ENCODE results near the gene OR1N1.
"Not testable (repeated sequence)": the region's sequence is repeated elsewhere in the genome, so short reads cannot be mapped to it uniquely, and the experiment has no call there.

The OR1N1 gene

DNA sequence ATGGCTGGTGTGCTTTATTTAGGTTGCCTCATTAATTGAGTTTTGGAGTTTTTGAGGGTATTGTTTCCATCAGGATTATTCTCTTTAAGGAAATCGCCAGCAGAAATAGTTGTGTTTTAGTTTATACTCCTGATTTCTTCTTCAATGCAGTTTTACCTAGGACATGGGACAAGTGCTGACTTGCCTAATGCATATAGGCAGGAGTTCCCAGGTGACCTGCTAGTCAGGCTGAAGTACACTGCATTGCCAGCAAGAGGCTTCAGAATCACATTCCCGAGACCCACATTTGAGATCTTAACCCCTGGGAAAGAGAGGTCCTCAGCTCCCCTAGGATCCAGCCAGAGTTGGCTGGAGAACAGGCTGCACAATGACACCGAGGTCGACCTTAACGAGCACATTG is 24.3 kb upstream of the OR1N1 start:
- in situ Hi-C loops (cut with MboI; ENCODE audit: low pct_unique_long_range_greater_than_20kb, low sequenced_read_pairs, unreplicated experiment) = no loop called here
- no peak for DNase-seq (ENCODE audit: low spot score)
- TF ChIP-seq, protein P1, sequence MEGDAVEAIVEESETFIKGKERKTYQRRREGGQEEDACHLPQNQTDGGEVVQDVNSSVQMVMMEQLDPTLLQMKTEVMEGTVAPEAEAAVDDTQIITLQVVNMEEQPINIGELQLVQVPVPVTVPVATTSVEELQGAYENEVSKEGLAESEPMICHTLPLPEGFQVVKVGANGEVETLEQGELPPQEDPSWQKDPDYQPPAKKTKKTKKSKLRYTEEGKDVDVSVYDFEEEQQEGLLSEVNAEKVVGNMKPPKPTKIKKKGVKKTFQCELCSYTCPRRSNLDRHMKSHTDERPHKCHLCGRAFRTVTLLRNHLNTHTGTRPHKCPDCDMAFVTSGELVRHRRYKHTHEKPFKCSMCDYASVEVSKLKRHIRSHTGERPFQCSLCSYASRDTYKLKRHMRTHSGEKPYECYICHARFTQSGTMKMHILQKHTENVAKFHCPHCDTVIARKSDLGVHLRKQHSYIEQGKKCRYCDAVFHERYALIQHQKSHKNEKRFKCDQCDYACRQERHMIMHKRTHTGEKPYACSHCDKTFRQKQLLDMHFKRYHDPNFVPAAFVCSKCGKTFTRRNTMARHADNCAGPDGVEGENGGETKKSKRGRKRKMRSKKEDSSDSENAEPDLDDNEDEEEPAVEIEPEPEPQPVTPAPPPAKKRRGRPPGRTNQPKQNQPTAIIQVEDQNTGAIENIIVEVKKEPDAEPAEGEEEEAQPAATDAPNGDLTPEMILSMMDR (IDR thresholded peaks at IDR 0.05; ENCODE audit: extremely low read depth, insufficient read depth, missing control alignments) = no peak

DNA sequence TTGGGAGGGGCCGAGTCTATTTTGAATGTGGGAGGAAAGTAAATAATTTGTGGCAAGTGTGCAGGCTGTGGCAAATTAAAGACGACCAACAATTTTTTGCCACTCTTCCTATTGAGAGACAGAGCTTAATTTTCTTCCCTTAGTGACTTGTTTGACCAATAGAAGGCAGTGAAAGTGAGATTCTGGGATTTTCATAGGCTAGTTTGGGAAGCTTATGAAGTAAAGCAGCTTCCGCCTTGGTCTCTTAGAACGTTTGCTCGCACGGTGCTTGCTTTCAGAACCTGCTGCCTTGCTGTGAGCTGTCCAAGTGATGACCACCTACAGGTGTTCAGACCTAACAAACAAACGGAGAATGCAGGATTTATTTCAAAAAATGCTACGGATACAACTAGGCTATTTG is 19.1 kb upstream of the OR1N1 start:
- DNase-seq (ENCODE audit: low spot score) = no peak
- TF ChIP-seq, protein P1 (IDR thresholded peaks at IDR 0.05; ENCODE audit: extremely low read depth, insufficient read depth, missing control alignments) = no peak
- in situ Hi-C loops (cut with MboI; ENCODE audit: low pct_unique_long_range_greater_than_20kb, low sequenced_read_pairs, unreplicated experiment) = no loop called here

DNA sequence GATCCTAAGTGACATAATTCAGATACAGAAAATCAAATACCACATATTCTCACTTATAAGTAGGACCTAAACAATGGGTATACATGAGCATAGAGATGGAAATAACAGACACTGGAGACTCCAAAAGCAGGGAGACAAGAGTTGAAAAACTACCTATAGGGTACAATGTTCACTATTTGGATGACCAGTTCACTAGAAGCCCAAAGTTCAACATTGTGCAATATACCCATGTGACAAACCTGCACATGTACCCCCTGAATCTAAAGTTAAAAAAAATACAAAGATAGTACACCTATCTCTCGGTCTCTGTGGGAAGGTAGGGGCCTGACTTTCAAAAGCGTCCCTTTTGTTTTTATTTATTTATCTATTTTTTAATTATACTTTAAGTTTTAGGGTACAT is 11.7 kb upstream of the OR1N1 start:
- TF ChIP-seq, protein P1 (IDR thresholded peaks at IDR 0.05; ENCODE audit: extremely low read depth, insufficient read depth, missing control alignments) = no peak
- in situ Hi-C loops (cut with MboI; ENCODE audit: low pct_unique_long_range_greater_than_20kb, low sequenced_read_pairs, unreplicated experiment) = no loop called here

DNA sequence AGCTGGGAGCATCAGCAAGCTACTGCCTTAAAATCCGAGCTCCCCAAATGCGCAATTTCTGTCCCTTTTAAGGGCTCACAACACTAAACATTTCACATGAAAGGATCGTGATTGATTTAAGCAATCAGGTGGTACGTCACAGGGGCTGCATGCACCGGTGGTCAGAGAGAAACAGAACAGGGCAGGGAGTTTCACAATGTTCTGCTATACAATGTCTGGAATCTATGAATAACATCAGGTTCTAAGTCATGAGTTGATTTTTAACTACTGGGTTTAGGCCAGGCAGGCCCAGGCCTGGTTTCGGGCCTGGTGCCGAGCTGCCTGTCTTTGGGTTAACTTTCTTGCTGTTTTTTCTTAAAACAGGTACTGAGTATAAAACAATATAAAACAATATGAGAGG is 10.0 kb upstream of the OR1N1 start:
- DNase-seq (ENCODE audit: low spot score); in situ Hi-C loops (cut with MboI; ENCODE audit: low pct_unique_long_range_greater_than_20kb, low sequenced_read_pairs, unreplicated experiment): not testable (repeated sequence)

More for the DNA sequence above, 11.7 kb upstream of the OR1N1 start:
- no peak for DNase-seq (ENCODE audit: low spot score)

DNA sequence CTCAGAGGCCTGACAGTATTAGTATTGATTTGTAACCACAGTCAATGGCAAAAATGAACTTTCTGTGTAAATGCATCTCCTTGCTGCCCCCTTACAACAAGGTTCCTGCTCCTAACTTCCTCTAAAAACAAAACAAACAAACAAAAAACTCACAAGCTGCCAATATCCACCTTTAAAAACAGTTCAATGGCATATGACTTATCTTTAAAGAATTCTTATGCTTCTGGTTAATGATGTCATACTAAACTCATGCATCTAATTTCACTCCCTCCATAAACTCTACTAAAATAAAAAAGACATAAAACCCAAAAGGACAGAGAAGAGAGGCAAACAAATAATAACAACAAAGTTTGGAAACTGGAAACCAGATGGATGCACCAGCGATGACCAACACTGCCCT is 9.0 kb upstream of the OR1N1 start:
- DNase-seq (ENCODE audit: low spot score) = no peak
- TF ChIP-seq, protein P1 (IDR thresholded peaks at IDR 0.05; ENCODE audit: extremely low read depth, insufficient read depth, missing control alignments) = no peak
- in situ Hi-C loops (cut with MboI; ENCODE audit: low pct_unique_long_range_greater_than_20kb, low sequenced_read_pairs, unreplicated experiment) = no loop called here

DNA sequence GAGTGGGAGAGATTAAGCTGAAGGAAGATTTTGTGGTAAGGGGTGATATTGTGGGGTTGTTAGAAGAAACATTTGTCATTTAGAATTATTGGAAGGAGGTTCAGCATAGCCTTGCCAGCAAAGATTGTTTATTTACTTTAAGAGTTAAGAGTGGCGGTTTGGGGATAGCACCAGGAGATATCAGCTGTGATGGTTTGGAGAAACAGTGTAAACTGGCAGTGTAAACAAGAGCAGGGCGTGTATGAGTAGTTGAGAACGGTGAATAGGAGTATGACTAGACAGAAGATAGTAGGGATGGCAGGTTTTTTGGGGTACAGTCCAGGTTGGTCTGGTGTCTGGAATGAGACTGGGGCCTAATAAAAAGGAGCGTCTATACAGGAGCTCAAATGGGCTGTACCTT is 4.1 kb upstream of the OR1N1 start:
- DNase-seq (ENCODE audit: low spot score); in situ Hi-C loops (cut with MboI; ENCODE audit: low pct_unique_long_range_greater_than_20kb, low sequenced_read_pairs, unreplicated experiment): not testable (repeated sequence)

DNA sequence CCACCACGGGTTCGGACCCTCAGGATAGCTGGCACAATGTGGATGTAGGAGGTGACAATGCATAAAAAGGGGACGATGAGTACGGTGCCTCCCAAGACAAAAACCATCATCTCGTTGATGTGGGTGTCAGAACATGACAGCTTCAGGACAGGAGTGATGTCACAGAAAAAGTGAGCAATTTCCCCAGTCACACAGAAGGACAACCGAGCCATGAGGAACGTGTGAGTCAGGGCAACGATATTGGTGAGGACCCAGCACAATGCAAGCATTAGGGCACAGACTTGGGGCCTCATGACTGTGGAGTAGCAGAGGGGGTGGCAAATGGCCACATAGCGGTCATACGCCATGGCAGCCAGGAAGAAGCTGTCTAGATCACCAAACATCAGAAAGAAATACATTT is 491 bp downstream of the OR1N1 start:
- in situ Hi-C loops (cut with MboI; ENCODE audit: low pct_unique_long_range_greater_than_20kb, low sequenced_read_pairs, unreplicated experiment) = no loop called here
- TF ChIP-seq, protein P1 (IDR thresholded peaks at IDR 0.05; ENCODE audit: extremely low read depth, insufficient read depth, missing control alignments) = no peak

DNA sequence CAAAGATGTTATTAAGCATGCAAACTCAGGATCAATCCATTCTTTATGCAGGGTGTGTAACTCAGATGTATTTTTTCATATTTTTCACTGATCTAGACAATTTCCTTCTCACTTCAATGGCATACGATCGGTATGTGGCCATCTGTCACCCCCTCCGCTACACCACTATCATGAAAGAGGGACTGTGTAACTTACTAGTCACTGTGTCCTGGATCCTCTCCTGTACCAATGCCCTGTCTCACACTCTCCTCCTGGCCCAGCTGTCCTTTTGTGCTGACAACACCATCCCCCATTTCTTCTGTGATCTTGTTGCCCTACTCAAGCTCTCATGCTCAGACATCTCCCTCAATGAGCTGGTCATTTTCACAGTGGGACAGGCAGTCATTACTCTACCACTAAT is 7.7 kb downstream of the OR1N1 start:
- TF ChIP-seq, protein P1 (IDR thresholded peaks at IDR 0.05; ENCODE audit: extremely low read depth, insufficient read depth, missing control alignments) = no peak
- DNase-seq (ENCODE audit: low spot score) = no peak
- in situ Hi-C loops (cut with MboI; ENCODE audit: low pct_unique_long_range_greater_than_20kb, low sequenced_read_pairs, unreplicated experiment) = no loop called here

More for the DNA sequence above, 491 bp downstream of the OR1N1 start:
- DNase-seq (ENCODE audit: low spot score) = no peak
